ENCODE results near the gene PLIN5. TPM values are rescaled to one million over a fixed set of nuclear protein-coding genes. Genes with fewer than 3 reads are reported as not detected.

Gene PLIN5
- total and polyA plus RNA-seq, 7 donors, result 14.5 to 143 (median 96.1) TPM

- Histone ChIP-seq H3K27me3 (ENCODE audit: insufficient read depth in 3 of 3, low read length in 2 of 3) (no peaks in the 10 kb centered on the region), H3K4me1 (peaks cover 29% of the 10 kb centered on the region), H3K4me3 (no peak overlapping the region), H3K27ac (peak overlapping the region; percentile 94), H3K9me3 (no peaks in the 10 kb centered on the region), H3K36me3 (ENCODE audit: insufficient read depth in 1 of 2, low read depth in 1 of 2) (peaks cover 0 to 61% of the 10 kb centered on the region in 2 donors)
- no peak for TF ChIP-seq CTCF (IDR thresholded peaks at IDR 0.05)
- no peak for DNase-seq
- intact Hi-C loops (cut with DNase I), result loop anchor here in 1 of 2 donors (10.0 kb wide), 1 partner anchor 255 kb away; no protein-coding TSS in a partner anchor
- no peak for ATAC-seq
- 53 to 58% (median 55%) methylated on average over 9 of the region's 9 CpGs for WGBS, 3 donors
Measured at GRCh38 chr19:4519521-4520277, 15.3 kb downstream of the PLIN5 start.

GRCh38 chr19:4519172-4519496 lies 15.9 kb downstream of the PLIN5 start:
- TF ChIP-seq CTCF (IDR thresholded peaks at IDR 0.05), result no peak
- Histone ChIP-seq H3K36me3 (ENCODE audit: insufficient read depth in 1 of 2, low read depth in 1 of 2) (peaks cover 0 to 55% of the 10 kb centered on the region in 2 donors), H3K27me3 (ENCODE audit: insufficient read depth in 3 of 3, low read length in 2 of 3) (no peaks in the 10 kb centered on the region), H3K27ac (peak overlapping the region; percentile 94), H3K4me3 (no peak overlapping the region), H3K4me1 (peaks cover 29% of the 10 kb centered on the region), H3K9me3 (no peaks in the 10 kb centered on the region)
- ATAC-seq (no peak), DNase-seq (no peak)
- intact Hi-C loops (cut with DNase I), result no loop called here
- 78 to 81% (median 80%) methylated on average over 6 of the region's 6 CpGs for WGBS, 3 donors

- ATAC-seq (peak; percentile 80 to 85 (median 82)), DNase-seq (peak; percentile 87 to 96)
- H3K36me3 ChIP-seq (ENCODE audit: insufficient read depth in 1 of 2, low read depth in 1 of 2), result peaks cover 0 to 50% of the 10 kb centered on the region in 2 donors
- TF ChIP-seq CTCF (IDR thresholded peaks at IDR 0.05), result peak; percentile 15
- intact Hi-C loops (cut with DNase I), result no loop called here
- 23 to 28% (median 25%) methylated on average over 28 to 34 of the region's 34 CpGs for WGBS, 3 donors
- H3K27ac ChIP-seq, result peak within 1 kb of the TSS; percentile 94
- H3K4me3 ChIP-seq, result peak within 1 kb of the TSS; percentile 62
- H3K9me3 ChIP-seq, result no peaks in the 10 kb centered on the region
- peaks cover 34% of the 10 kb centered on the region for H3K4me1 ChIP-seq
- H3K27me3 ChIP-seq (ENCODE audit: insufficient read depth in 3 of 3, low read length in 2 of 3), result no peaks in the 10 kb centered on the region
Measured at GRCh38 chr19:4518345-4519171, 16.5 kb downstream of the PLIN5 start, which contains the start of gene PLIN4. Gene PLIN4, minus strand, starts transcription at chr19:4518486. Its CDS starts 214 bp downstream, at chr19:4518272.

- intact Hi-C loops (cut with DNase I), result no loop called here
- peak in 1 of 2 donors; percentile 31 for DNase-seq
- no peak for TF ChIP-seq CTCF (IDR thresholded peaks at IDR 0.05)
- ATAC-seq, result peak; percentile 16 to 50 (median 28)
- Histone ChIP-seq H3K27me3 (ENCODE audit: insufficient read depth in 3 of 3, low read length in 2 of 3) (no peaks in the 10 kb centered on the region), H3K4me3 (peak overlapping the region; percentile 62), H3K9me3 (no peaks in the 10 kb centered on the region), H3K4me1 (peaks cover 41% of the 10 kb centered on the region), H3K36me3 (ENCODE audit: insufficient read depth in 1 of 2, low read depth in 1 of 2) (peaks cover 0 to 45% of the 10 kb centered on the region in 2 donors), H3K27ac (peak overlapping the region; percentile 94)
- 38 to 50% (median 44%) methylated on average over 23 to 24 of the region's 24 CpGs for WGBS, 3 donors
Measured at GRCh38 chr19:4517451-4518057, 17.5 kb downstream of the PLIN5 start.
